Measurements from ENCODE around the gene GPT2.
"Not testable (repeated sequence)": the region's sequence is repeated elsewhere in the genome, so short reads cannot be mapped to it uniquely, and the experiment has no call there.

Gene GPT2

DNA sequence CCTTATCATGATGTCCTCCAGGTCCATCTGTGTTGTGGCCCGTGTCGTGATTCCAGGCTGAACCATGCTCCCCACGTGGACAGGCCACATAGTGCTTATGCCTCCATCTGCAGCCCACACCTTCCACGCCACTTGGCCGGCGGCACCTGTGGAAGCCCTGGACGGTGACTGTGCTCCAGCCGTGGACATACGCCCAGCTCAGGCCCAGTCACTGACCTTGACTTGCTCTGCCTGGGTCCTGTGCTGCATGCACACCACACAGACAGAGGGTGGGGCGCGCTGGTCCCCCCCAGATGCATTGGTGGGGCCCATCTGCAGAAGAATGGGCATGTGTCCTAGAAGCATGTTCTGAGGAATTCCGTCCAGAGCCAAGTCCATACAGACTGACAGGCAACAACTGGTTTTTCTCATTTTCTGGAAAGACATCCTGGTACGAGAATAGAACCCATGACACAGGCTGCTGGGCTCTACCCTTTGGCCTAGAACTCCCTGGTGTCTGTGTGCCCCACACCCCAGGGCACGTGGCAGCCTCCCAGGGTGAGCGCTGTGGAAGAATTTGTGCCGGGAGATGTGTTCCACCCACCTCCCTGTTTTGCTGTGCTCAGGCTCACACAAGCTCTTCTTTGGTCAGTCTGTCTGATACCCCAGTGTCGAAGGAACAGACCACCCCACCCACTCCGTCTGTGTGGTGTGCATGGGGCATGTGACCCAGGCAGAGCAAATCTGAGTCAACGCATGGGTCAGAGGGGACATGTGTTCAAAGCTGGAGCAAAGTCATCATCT, 39.5 kb downstream of the GPT2 start:
- DNase-seq (ENCODE audit: low spot score), result no peak

DNA sequence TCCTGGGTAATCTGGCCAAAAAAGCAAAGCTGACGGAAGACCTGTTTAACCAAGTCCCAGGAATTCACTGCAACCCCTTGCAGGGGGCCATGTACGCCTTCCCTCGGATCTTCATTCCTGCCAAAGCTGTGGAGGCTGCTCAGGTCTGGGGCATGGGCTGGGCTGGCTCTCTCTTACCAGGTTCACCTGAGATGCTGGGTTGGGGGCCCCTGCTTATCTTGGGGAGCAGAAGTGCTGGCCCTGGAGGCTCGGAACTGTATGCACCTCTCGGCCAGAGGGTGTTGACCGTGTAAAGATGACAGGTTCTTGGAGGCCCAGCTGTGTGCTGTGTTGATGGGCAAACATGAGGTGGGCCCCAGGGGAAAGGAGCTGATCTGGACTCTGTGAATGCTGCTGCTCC, 40.2 kb downstream of the GPT2 start:
- no peak for DNase-seq (ENCODE audit: low spot score)

DNA sequence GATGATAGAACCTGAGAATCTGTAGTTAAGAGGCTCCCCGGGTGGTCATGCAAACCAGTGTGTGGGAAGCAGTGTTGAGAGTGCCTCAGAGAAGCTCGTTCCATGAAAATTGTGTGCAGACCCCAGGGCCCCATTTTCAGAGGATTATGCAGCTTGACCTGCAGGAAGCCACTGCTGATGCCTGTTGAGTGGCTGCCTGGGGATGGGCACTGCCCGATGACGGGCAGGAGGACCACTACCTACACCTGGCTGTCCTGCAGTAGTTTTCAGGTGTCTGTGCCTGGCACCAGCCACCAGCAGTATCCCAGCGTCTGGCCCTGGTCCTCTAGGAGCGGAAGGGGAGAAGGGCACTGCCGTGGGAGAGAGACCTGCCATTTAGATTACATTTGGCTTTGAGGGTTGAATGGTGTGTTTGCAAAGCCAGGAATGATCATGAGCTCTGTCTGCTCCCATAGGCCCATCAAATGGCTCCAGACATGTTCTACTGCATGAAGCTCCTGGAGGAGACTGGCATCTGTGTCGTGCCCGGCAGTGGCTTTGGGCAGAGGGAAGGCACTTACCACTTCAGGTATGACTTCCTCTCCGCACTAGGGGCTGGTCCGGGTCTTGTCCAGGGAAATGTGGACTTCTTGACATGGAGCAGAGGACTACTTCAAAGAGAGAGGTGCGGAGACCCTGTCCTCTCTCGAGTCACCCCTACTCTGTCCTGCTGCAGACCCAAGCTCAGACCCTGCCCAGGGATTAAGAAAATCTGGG, 42.5 kb downstream of the GPT2 start:
- no peak for DNase-seq (ENCODE audit: low spot score)

- no peak for DNase-seq (ENCODE audit: low spot score)
Observed at GRCh38 chr16:46927273-46927672, 43.1 kb downstream of the GPT2 start.

DNA sequence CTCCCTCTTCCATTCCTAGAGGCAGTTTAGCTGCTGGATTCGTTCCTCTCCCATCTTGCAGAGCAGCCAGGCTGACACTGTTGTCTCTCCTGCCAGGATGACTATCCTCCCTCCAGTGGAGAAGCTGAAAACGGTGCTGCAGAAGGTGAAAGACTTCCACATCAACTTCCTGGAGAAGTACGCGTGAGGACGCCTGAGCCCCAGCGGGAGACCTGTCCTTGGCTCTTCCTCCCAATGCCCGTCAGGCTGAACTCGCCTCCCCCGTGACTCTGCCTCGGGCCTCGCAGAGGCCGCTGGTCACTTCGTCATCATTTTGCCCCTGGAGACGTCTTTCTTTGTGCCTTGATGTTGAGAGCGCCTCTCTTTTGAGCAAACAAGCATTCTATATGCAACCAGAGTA, 44.6 kb downstream of the GPT2 start:
- DNase-seq (ENCODE audit: low spot score), result no peak

GRCh38 chr16:46929378-46930332, 45.5 kb downstream of the GPT2 start:
- DNase-seq (ENCODE audit: low spot score), result peak; percentile 59

DNA sequence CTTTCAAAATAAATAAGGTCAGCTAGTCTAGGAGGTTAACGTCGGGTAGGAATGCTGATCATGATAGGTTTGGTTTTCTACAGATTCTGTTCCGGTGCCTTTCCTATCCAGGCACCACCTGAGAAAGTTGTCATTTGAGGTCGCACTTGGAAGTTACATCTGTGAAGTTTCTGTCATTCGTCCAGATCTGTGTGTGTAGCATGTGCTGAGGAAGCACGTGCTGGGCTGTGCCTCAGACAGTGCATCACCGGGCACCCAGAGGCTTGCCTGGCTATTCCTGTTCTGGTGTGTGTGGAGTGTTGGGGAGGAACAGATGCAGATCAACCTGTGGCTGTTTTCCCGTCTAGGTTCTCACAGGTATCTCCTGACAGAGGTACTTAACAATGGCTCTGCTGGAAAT, 46.7 kb downstream of the GPT2 start:
- DNase-seq (ENCODE audit: low spot score), result no peak

DNA sequence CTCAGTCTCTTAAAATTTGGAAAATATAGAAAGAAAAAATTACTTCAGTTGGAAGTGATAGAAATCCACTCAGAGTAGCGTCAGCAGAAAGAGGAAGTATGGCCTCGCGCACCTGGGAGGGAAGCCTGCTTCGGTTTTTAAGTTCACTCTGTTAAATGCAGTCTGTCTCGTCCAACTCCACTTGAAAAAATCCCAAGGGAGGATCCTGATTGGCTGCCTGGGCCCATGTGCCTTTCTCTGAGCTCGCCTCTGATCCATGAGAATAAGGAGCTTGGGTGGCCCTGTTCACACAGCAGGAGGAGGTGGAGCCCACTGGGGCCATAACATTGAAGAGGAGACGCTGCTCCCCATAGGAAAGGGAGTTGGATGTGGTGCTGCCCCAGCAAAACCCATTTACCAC, 48.6 kb downstream of the GPT2 start:
- DNase-seq (ENCODE audit: low spot score), result no peak

DNA sequence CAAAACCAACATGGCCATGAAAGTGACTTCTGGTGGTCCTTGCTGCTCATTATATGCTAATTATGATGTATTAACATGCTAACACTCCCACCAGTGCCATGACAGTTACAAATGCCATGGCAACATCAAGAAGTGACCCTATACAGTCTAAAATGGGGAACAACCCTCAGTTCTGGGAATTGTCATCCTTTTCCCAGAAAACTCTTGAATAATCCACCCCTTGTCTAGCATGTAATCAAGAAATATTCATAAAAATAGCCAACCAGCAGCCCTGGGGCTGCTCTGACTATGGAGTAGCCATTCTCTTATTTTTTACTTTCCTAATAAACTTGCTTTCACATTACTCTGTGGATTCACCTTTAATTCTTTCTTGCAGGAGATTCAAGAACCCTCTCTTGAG, 53.4 kb downstream of the GPT2 start:
- no peak for DNase-seq (ENCODE audit: low spot score)

DNA sequence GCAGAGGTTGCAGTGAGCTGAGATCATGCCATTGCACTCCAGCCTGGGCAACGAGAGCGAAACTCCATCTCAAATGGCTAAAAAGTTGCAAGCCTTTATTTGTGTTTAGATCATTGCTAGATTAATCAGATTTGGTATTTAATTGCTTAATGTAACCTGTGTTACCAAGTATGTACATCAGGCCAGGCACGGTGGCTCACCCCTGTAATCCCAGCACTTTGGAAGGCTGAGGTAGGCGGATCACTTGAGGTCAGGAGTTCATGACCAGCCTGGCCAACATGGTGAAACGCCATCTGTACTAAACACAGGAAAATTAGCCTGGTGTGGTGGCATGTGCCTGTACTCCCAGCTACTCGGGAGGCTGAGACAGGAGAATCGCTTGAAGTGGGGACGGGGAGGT, 60.6 kb downstream of the GPT2 start:
- DNase-seq (ENCODE audit: low spot score), result not testable (repeated sequence)

GRCh38 chr16:46947900-46948547, 63.9 kb downstream of the GPT2 start:
- peak; percentile 20 for DNase-seq (ENCODE audit: low spot score)

GRCh38 chr16:46948548-46949166, 64.5 kb downstream of the GPT2 start:
- DNase-seq (ENCODE audit: low spot score), result no peak

DNA sequence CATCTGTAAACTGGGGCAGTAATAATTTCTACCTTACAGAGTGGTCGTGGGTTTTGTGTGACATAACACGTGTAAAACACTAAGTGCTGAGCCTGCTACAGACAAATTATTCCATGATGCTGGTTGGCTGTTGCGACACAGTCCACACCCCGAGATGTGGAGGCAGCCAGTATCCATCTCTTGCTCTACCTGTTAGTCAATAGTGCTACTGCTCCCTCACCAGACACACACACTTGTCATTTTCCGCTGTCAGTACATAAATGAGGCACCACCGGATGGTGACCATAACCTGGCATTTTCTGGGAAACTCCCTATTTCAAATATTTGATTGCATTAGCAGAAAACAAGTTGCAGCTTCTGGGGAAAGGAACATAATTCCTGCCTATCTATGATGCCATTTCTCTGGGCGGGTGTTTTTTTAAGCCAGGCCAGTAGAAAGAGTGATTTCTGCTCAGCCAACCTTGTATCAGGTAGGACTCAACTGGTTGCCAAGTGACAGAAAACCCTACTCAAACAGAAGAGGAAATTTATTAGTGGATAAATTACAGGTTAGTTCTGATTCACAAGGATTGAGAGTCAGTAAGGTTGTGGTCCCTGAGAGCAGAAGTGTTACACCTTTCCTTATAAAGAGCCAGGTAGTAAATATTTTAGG, 65.2 kb downstream of the GPT2 start:
- DNase-seq (ENCODE audit: low spot score), result no peak

DNA sequence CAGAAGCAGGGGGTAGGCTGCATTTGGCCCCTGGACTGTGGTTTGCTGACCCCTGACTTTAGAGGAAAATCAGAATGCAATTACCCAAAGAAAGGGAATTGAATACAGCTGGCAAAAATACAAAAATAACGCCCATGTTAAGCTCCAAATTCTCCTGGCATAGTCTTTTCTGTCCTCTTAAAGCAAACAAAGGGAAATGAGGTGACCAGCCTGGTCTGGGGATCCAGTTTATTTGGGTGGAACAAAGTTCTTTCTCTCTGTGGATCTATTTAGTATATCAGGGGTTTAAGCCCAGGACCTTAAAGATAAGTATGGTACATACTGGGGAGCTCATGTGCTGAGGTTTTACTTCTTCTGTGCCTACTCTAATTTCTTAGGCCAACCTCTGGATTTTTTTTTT, 65.8 kb downstream of the GPT2 start:
- no peak for DNase-seq (ENCODE audit: low spot score)

- DNase-seq (ENCODE audit: low spot score), result no peak
Observed at GRCh38 chr16:46954562-46954961, 70.4 kb downstream of the GPT2 start.

- DNase-seq (ENCODE audit: low spot score), result no peak
Observed at GRCh38 chr16:46961373-46962353, 77.5 kb downstream of the GPT2 start.

- no peak for DNase-seq (ENCODE audit: low spot score)
Observed at GRCh38 chr16:46962629-46963028, 78.5 kb downstream of the GPT2 start.

GRCh38 chr16:46968063-46968435, 83.9 kb downstream of the GPT2 start:
- no peak for DNase-seq (ENCODE audit: low spot score)

DNA sequence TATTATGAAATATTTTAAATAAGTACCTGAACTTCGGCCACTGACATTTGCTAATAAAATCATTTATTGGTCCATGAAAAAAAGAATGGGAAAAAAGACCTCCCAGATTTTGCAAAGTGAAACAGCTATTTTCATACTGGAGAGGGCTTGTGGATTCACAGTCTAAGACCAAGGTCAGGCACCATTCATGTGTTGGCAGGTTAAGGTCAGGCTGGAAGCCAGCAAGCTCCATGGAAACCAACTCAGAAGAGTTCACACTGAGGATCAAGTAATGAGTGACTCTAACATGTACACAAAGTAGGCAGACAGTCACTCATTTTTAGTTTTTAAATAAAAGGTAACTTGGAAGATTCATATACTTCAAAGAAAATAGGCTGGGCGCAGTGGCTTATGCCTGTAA, 85.9 kb downstream of the GPT2 start:
- DNase-seq (ENCODE audit: low spot score), result no peak

DNA sequence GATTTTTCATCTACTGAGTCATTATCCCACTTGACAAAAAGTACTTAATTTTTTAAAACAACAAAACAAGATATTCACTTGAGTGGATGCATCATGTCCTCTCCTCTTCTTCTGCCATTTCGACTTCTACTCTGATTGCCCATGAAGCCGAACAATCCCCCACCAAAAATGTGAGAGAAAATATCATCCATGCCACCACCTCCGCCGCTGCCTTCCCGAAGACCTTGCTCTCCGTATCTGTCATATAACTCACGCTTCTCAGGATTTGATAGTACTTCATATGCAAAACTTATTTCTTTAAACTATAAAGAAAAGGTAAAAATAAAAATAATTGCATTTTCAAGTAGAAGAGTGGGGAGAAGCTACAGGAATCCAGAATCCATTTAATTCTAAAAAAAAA, 87.1 kb downstream of the GPT2 start:
- no peak for DNase-seq (ENCODE audit: low spot score)

All from hematopoietic multipotent progenitor cell treated with erythropoietin and hydrocortisone succinate and interleukin-3 and kit ligand, for 17 days (in vitro differentiated cells).